IMR-90 (cell line): ENCODE measurements around the gene NEFH. TPM values are rescaled to one million over a fixed set of nuclear protein-coding genes. Genes with fewer than 3 reads are reported as not detected.

ENCODE experiments used
- ATAC-seq: fragments of 200-7000 bp; cut with Tn5 transposase; 2 replicates; pipeline ENCODE4 v1.9.1; 2020; ENCODE audit warnings: low read depth, mild to moderate bottlenecking, moderate library complexity
- BruUV-seq: library from RNA; stranded (reverse); fragments of 400-500 nt; replicated peaks from 2 replicates; lab custom pipeline; 2021; lab: Mats Ljungman, UMichigan
- CTCF ChIA-PET: fragments of 300-600 bp; formaldehyde crosslinking; extraction: SDS; loops from one replicate; lab custom pipeline; 2021; ENCODE audit warnings: antibody characterized with exemption; lab: Yijun Ruan, JAX
- POLR2A ChIA-PET: fragments of 300-600 bp; sonication (Branson Sonifier 250); formaldehyde crosslinking; loops from one replicate; lab custom pipeline; 2022; ENCODE audit warnings: antibody characterized with exemption; ENCODE audit not compliant: unreplicated experiment; lab: Charles Lee
- DNase-seq: peaks from one replicate; pipeline ENCODE4 v3.0.0; 2013
- H2AFZ ChIP-seq: replicated peaks from 2 replicates; pipeline ENCODE3; 2013; ENCODE audit warnings: low read length, mild to moderate bottlenecking; ENCODE audit not compliant: poor library complexity
- H2AK5ac ChIP-seq: 2 replicates; pipeline ENCODE4 v1.6.1; 2013; ENCODE audit warnings: low read depth, low read length, inconsistent platforms
- H2AK9ac ChIP-seq: replicated peaks from 2 replicates; pipeline ENCODE3; 2013; ENCODE audit warnings: mild to moderate bottlenecking, low read depth, low read length, moderate library complexity; ENCODE audit not compliant: poor library complexity
- H2BK120ac ChIP-seq: 2 replicates; pipeline ENCODE4 v1.6.1; 2013; ENCODE audit warnings: low read depth, low read length, inconsistent platforms
- H2BK15ac ChIP-seq: 3 replicates; pipeline ENCODE4 v1.6.1; 2013; ENCODE audit warnings: low read depth, low read length, inconsistent platforms
- H2BK20ac ChIP-seq: 2 replicates; pipeline ENCODE4 v1.6.1; 2013; ENCODE audit warnings: low read depth, mild to moderate bottlenecking, inconsistent platforms, low read length, moderate library complexity
- H2BK5ac ChIP-seq: 2 replicates; pipeline ENCODE4 v1.6.1; 2013; ENCODE audit warnings: mild to moderate bottlenecking, low read depth, low read length, inconsistent platforms; ENCODE audit not compliant: poor library complexity, severe bottlenecking
- H3K14ac ChIP-seq: replicated peaks from 2 replicates; pipeline ENCODE4 v1.6.1; 2013; ENCODE audit warnings: low read depth, low read length, inconsistent platforms
- H3K18ac ChIP-seq: 2 replicates; pipeline ENCODE4 v1.6.1; 2013; ENCODE audit warnings: low read depth, low read length, control low read depth
- H3K23ac ChIP-seq: 2 replicates; pipeline ENCODE4 v1.6.1; 2013; ENCODE audit warnings: low read depth, low read length, inconsistent platforms
- H3K27ac ChIP-seq: 2 replicates; pipeline ENCODE4 v1.5.1; 2013; ENCODE audit warnings: mild to moderate bottlenecking, control low read depth, low read length; ENCODE audit not compliant: insufficient read depth
- H3K27me3 ChIP-seq: 2 replicates; pipeline ENCODE4 v1.6.1; 2013; ENCODE audit warnings: low read length; ENCODE audit not compliant: control insufficient read depth, insufficient read depth
- H3K36me3 ChIP-seq: 2 replicates; pipeline ENCODE4 v1.6.1; 2013; ENCODE audit warnings: low read length, mixed read lengths; ENCODE audit not compliant: control insufficient read depth, insufficient read depth
- H3K4ac ChIP-seq: 2 replicates; pipeline ENCODE4 v1.6.1; 2013; ENCODE audit warnings: low read depth, low read length, inconsistent platforms
- H3K4me1 ChIP-seq: 2 replicates; pipeline ENCODE4 v1.6.1; 2013; ENCODE audit warnings: low read length, mixed read lengths; ENCODE audit not compliant: control insufficient read depth, insufficient read depth
- H3K4me2 ChIP-seq: 2 replicates; pipeline ENCODE4 v1.6.1; 2013; ENCODE audit warnings: low read depth, mild to moderate bottlenecking, control low read depth, low read length, moderate library complexity
- H3K4me3 ChIP-seq: 2 replicates; pipeline ENCODE4 v1.5.1; 2013; ENCODE audit warnings: low read depth, mild to moderate bottlenecking, control low read depth, low read length, moderate library complexity; ENCODE audit not compliant: insufficient read depth
- H3K56ac ChIP-seq: 2 replicates; pipeline ENCODE4 v1.6.1; 2013; ENCODE audit warnings: low read length, inconsistent platforms; ENCODE audit not compliant: insufficient read depth; ENCODE audit errors: extremely low read depth
- H3K79me1 ChIP-seq, 2 experiments: 2 replicates each; pipeline ENCODE4 v1.6.1; 2013; ENCODE audit warnings: low read length in 2 of 2, inconsistent platforms in 1 of 2, low read depth in 1 of 2
- H3K9ac ChIP-seq: 2 replicates; pipeline ENCODE4 v1.6.1; 2013; ENCODE audit warnings: low read depth, low read length, control low read depth
- H3K9me1 ChIP-seq: 2 replicates; pipeline ENCODE4 v1.6.1; 2013; ENCODE audit warnings: low read length, inconsistent platforms; ENCODE audit not compliant: insufficient read depth
- H3K9me3 ChIP-seq: 2 replicates; pipeline ENCODE4 v1.6.1; 2013; ENCODE audit warnings: low read length; ENCODE audit not compliant: control insufficient read depth, insufficient read depth
- H4K20me1 ChIP-seq: 2 replicates; pipeline ENCODE4 v1.6.1; 2013; ENCODE audit warnings: low read length, inconsistent platforms; ENCODE audit not compliant: insufficient read depth
- H4K5ac ChIP-seq: 2 replicates; pipeline ENCODE4 v1.6.1; 2013; ENCODE audit warnings: mild to moderate bottlenecking, low read depth, low read length, control low read depth
- H4K8ac ChIP-seq, 2 experiments: 2 replicates each; pipeline ENCODE4 v1.6.1; 2013; ENCODE audit warnings: low read depth in 2 of 2, low read length in 2 of 2, control low read depth in 1 of 2, inconsistent platforms in 1 of 2
- H4K91ac ChIP-seq: 2 replicates; pipeline ENCODE4 v1.6.1; 2013; ENCODE audit warnings: low read depth, low read length, inconsistent platforms; ENCODE audit not compliant: insufficient read depth
- CHD1 ChIP-seq: IDR thresholded peaks from 2 replicates; pipeline ENCODE4 v1.6.1; 2012; ENCODE audit warnings: low read depth, low read length, improper control_type of control experiment
- MAZ ChIP-seq: IDR thresholded peaks from 2 replicates; pipeline ENCODE4 v1.6.1; 2012; ENCODE audit warnings: low read depth, mild to moderate bottlenecking, low read length, improper control_type of control experiment, moderate library complexity, borderline replicate concordance
- NFE2L2 ChIP-seq: fragments of 150-350 bp; IDR thresholded peaks from 2 replicates; pipeline ENCODE4 v1.6.1; 2016; ENCODE audit warnings: low read depth, mild to moderate bottlenecking, low read length
- POLR2A ChIP-seq: IDR thresholded peaks from 2 replicates; pipeline ENCODE4 v1.6.1; 2012; ENCODE audit warnings: mild to moderate bottlenecking, low read depth, low read length
- RAD21 ChIP-seq: IDR thresholded peaks from 2 replicates; pipeline ENCODE4 v1.6.1; 2012; ENCODE audit warnings: low read length, improper control_type of control experiment
- RCOR1 ChIP-seq: IDR thresholded peaks from 2 replicates; pipeline ENCODE4 v1.6.1; 2012; ENCODE audit warnings: mild to moderate bottlenecking, low read length, improper control_type of control experiment; ENCODE audit not compliant: insufficient replicate concordance
- WGBS, 2 experiments: methylation state at CpG; one replicate each; pipeline versions ENCODE4 v1.1.5 to v1.1.7; 2013; ENCODE audit warnings: missing lambda C conversion rate in 2 of 2; ENCODE audit not compliant: insufficient read length in 1 of 2; ENCODE audit errors: extremely low coverage in 2 of 2; 5-methylcytosine and 5-hydroxymethylcytosine counted together
- dilution Hi-C: fragments of 300-500 bp; cut with HindIII; formaldehyde crosslinking; loops from one replicate; pipeline ENCODE4 v1.14.3; 2018; ENCODE audit warnings: low sequenced_read_pairs; ENCODE audit not compliant: unreplicated experiment
- in situ Hi-C: fragments of 300-500 bp; cut with MboI; formaldehyde crosslinking; loops from 3 replicates; pipeline ENCODE4 v1.14.3; 2019; ENCODE audit warnings: low sequenced_read_pairs, inconsistent platforms, mixed read lengths
- intact Hi-C: fragments of 100-400 bp; cut with micrococcal nuclease; formaldehyde crosslinking; loops from 2 replicates; pipeline ENCODE4 v1.10.0; 2022
- polyA plus RNA-seq, 3 experiments: library from polyadenylated mRNA; depleted of rRNA; stranded (reverse); fragments of >200 nt; gene quantifications; 2 replicates each; pipeline ENCODE4 v1.2.3, GENCODE V29; 2012; ENCODE audit warnings: low replicate concordance in 1 of 3
- total RNA-seq: library from RNA; depleted of rRNA; stranded (reverse); fragments of >200 nt; gene quantifications from 2 replicates; pipeline ENCODE4 v1.2.3, GENCODE V29; 2012
- TF ChIP-seq, protein P1 (sequence below): fragments of 150-350 bp; IDR thresholded peaks from 2 replicates; pipeline ENCODE4 v1.6.1; 2016; ENCODE audit warnings: low read depth, mild to moderate bottlenecking, low read length, moderate library complexity, borderline replicate concordance

The NEFH gene
- total and polyA plus RNA-seq, 2 of the 4 experiments (the other 2 are of a cell fraction), result 1.3 to 2.9 TPM

DNA sequence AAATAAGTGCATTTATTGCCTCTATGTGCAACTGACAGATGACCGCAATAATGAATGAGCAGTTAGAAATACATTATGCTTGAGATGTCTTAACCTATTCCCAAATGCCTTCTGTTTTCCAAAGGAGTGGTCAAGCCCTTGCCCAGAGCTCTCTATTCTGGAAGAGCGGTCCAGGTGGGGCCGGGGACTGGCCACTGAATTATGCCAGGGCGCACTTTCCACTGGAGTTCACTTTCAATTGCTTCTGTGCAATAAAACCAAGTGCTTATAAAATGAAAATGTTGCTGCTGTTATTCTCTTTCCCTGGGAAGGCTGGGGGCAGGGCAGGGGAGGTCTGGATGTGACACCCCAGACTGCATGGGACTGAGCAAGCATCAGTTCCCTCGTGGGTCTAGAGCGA is 11.0 kb downstream of the NEFH start:
- Histone ChIP-seq H3K36me3 (no peaks in the 10 kb centered on the region), H3K56ac (no peak overlapping the region), H4K8ac (no peak overlapping the region), H3K79me1 (no peaks in the 10 kb centered on the region), H2BK5ac (no peak overlapping the region), H2BK120ac (no peak overlapping the region), H4K5ac (no peak overlapping the region), H4K91ac (no peak overlapping the region), H3K9me1 (no peaks in the 10 kb centered on the region), H3K4me1 (no peaks in the 10 kb centered on the region), H3K27me3 (no peaks in the 10 kb centered on the region), H2AK5ac (no peak overlapping the region), H3K27ac (no peak overlapping the region), H3K4ac (no peak overlapping the region), H2AFZ (no peak overlapping the region), H3K9me3 (peaks cover 8% of the 10 kb centered on the region), H3K4me2 (no peak overlapping the region), H3K14ac (no peak overlapping the region), H3K9ac (no peak overlapping the region), H3K4me3 (no peak overlapping the region), H2BK20ac (no peak overlapping the region), H3K23ac (no peak overlapping the region), H4K20me1 (no peaks in the 10 kb centered on the region), H2BK15ac (no peak overlapping the region), H3K18ac (no peak overlapping the region), H2AK9ac (no peak overlapping the region)
- ATAC-seq (no peak), DNase-seq (no peak)
- in situ Hi-C loops, result no loop called here
- WGBS, 2 experiments, result no CpG with 5 or more reads among the region's 6 CpGs
- ChIA-PET CTCF (no interaction called here), POLR2A (no interaction called here)
- intact Hi-C loops, result no loop called here
- TF ChIP-seq NFE2L2 (no peak), MAZ (no peak), POLR2A (no peak), RAD21 (no peak), CHD1 (no peak), RCOR1 (no peak)
- TF ChIP-seq, protein P1, sequence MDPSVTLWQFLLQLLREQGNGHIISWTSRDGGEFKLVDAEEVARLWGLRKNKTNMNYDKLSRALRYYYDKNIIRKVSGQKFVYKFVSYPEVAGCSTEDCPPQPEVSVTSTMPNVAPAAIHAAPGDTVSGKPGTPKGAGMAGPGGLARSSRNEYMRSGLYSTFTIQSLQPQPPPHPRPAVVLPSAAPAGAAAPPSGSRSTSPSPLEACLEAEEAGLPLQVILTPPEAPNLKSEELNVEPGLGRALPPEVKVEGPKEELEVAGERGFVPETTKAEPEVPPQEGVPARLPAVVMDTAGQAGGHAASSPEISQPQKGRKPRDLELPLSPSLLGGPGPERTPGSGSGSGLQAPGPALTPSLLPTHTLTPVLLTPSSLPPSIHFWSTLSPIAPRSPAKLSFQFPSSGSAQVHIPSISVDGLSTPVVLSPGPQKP, result no peak
- dilution Hi-C loops, result no loop called here
- no TSS peak for BruUV-seq
